Suprapubic skin (tissue), 3 donors: ENCODE results near the gene BCL11B.

Source experiments
- EP300 ChIP-seq: sonication (generic); formaldehyde crosslinking; IDR thresholded peaks from one replicate; pipeline ENCODE4 v1.6.1; 2017; ENCODE audit warnings: antibody characterized with exemption
- POLR2A ChIP-seq, 2 donors: fragments of 450-650 bp; IDR thresholded peaks; one replicate each; pipeline ENCODE4 v1.6.1; 2017; ENCODE audit warnings: antibody characterized with exemption in 2 of 2, mild to moderate bottlenecking in 2 of 2, moderate library complexity in 2 of 2
- TF ChIP-seq, protein P1 (sequence below), 2 donors: fragments of 200-600 bp in 1 of 2; fragments of 450-650 bp in 1 of 2; sonication (generic) in 1 of 2; IDR thresholded peaks; one replicate each; pipeline ENCODE4 v1.5.1; 2016 to 2019; ENCODE audit warnings: antibody characterized with exemption in 2 of 2, mild to moderate bottlenecking in 1 of 2, moderate library complexity in 1 of 2

DNA sequence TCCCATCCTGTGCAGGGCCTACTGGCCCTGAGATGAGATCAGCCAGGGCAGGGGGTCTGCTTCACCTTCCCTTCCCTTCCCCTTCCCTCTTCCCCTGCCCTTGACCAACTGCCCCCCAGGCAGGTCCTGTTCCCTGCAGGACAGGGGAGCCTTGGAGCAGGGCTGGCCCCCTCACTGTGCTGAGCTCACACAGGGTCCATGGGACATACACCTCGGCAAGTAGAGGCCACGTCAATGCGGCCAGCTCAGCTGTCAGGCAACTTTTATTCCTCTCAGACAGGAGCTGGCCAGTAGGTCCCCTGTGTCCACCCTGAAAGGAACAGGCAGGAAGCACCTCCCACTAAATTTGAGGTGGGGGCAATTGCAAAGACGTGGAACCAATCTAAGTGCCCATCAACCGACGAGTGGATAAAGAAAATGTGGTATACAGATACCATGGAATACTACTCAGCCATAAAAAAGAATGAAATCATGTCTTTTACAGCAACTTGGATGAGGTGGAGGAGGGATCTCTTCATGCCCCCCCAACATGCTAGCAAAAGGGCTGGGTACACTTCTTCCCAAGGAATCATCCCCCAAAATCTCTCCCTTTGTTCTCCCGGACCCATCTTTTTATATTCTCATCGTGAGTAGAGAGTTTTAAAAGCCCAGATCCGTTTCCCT is 148.7 kb downstream of the BCL11B start:
- TF ChIP-seq, protein P1, sequence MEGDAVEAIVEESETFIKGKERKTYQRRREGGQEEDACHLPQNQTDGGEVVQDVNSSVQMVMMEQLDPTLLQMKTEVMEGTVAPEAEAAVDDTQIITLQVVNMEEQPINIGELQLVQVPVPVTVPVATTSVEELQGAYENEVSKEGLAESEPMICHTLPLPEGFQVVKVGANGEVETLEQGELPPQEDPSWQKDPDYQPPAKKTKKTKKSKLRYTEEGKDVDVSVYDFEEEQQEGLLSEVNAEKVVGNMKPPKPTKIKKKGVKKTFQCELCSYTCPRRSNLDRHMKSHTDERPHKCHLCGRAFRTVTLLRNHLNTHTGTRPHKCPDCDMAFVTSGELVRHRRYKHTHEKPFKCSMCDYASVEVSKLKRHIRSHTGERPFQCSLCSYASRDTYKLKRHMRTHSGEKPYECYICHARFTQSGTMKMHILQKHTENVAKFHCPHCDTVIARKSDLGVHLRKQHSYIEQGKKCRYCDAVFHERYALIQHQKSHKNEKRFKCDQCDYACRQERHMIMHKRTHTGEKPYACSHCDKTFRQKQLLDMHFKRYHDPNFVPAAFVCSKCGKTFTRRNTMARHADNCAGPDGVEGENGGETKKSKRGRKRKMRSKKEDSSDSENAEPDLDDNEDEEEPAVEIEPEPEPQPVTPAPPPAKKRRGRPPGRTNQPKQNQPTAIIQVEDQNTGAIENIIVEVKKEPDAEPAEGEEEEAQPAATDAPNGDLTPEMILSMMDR (IDR thresholded peaks at IDR 0.05), result no peak
- no peak for TF ChIP-seq POLR2A (IDR thresholded peaks at IDR 0.05)
- no peak for TF ChIP-seq EP300
